HG03135 (cell line): Measurements from ENCODE around the gene CCDC47.
"Not testable (repeated sequence)": the region's sequence is repeated elsewhere in the genome, so short reads cannot be mapped to it uniquely, and the experiment has no call there.

Experiments used
- ATAC-seq: cut with Tn5 transposase; IDR thresholded peaks from one replicate; pipeline ENCODE4 v1.9.1; 2021; ENCODE audit warnings: mild to moderate bottlenecking, moderate library complexity; ENCODE audit not compliant: unreplicated experiment

CCDC47 gene

GRCh38 chr17:63741143-63741407 lies 32.3 kb downstream of the CCDC47 start:
- peak; percentile 29 for ATAC-seq

GRCh38 chr17:63740464-63741142 lies 32.8 kb downstream of the CCDC47 start:
- ATAC-seq: no peak

- no peak for ATAC-seq
Observed at GRCh38 chr17:63735691-63736090, 37.7 kb downstream of the CCDC47 start.

- no peak for ATAC-seq
Observed at GRCh38 chr17:63722403-63722802, 51.0 kb downstream of the CCDC47 start.

- ATAC-seq: not testable (repeated sequence)
Observed at GRCh38 chr17:63720194-63720593, 53.2 kb downstream of the CCDC47 start.

- no peak for ATAC-seq
Observed at GRCh38 chr17:63718988-63719387, 54.4 kb downstream of the CCDC47 start.

GRCh38 chr17:63716426-63716825 lies 57.0 kb downstream of the CCDC47 start:
- ATAC-seq: no peak

GRCh38 chr17:63714550-63715277 lies 58.7 kb downstream of the CCDC47 start:
- ATAC-seq: no peak

- ATAC-seq: no peak
Observed at GRCh38 chr17:63709110-63709509, 64.3 kb downstream of the CCDC47 start.

GRCh38 chr17:63707151-63707550 lies 66.2 kb downstream of the CCDC47 start:
- no peak for ATAC-seq

- no peak for ATAC-seq
Observed at GRCh38 chr17:63706336-63707082, 66.9 kb downstream of the CCDC47 start.

- ATAC-seq: no peak
Observed at GRCh38 chr17:63705657-63706056, 67.7 kb downstream of the CCDC47 start.

- ATAC-seq: no peak
Observed at GRCh38 chr17:63704836-63705235, 68.6 kb downstream of the CCDC47 start.

GRCh38 chr17:63704259-63704576 lies 69.2 kb downstream of the CCDC47 start:
- no peak for ATAC-seq

- no peak for ATAC-seq
Observed at GRCh38 chr17:63703556-63704258, 69.7 kb downstream of the CCDC47 start.

- ATAC-seq: no peak
Observed at GRCh38 chr17:63703029-63703428, 70.4 kb downstream of the CCDC47 start.

- no peak for ATAC-seq
Observed at GRCh38 chr17:63702721-63703015, 70.7 kb downstream of the CCDC47 start.

- no peak for ATAC-seq
Observed at GRCh38 chr17:63701868-63702720, 71.3 kb downstream of the CCDC47 start.

- no peak for ATAC-seq
Observed at GRCh38 chr17:63701456-63701820, 72.0 kb downstream of the CCDC47 start.

GRCh38 chr17:63700528-63701455 lies 72.6 kb downstream of the CCDC47 start:
- ATAC-seq: no peak
